ENCODE measurements around the gene LAMA3.

Gene LAMA3

DNA sequence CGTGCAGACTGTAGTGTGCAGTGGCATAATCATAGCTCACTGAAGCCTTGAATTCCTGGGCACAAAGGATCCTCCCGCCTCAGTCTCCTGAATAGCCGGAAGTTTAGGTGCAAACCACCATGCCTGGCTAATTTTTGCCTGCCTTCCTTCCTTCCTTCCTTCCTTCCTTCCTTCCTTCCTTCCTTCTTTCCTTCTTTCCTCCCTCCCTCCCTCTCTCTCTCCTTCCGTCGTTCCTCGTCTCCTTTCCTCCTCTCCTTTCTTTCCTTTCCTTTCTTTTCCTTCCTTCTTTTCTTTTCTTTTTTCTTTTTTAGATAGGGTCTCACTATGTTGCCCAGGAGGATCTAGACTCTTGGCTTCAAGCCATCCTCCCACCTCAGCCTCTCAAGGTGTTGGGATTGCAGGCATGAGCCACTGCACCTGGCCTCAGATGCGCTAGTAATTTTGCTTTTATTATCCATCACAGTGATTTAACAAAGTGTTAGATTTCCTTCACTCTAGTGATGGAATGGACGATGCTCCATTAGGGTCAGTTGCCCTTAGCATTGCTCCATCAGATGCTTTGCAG, 20.0 kb upstream of the LAMA3 start:
- DNase-seq = no peak

DNA sequence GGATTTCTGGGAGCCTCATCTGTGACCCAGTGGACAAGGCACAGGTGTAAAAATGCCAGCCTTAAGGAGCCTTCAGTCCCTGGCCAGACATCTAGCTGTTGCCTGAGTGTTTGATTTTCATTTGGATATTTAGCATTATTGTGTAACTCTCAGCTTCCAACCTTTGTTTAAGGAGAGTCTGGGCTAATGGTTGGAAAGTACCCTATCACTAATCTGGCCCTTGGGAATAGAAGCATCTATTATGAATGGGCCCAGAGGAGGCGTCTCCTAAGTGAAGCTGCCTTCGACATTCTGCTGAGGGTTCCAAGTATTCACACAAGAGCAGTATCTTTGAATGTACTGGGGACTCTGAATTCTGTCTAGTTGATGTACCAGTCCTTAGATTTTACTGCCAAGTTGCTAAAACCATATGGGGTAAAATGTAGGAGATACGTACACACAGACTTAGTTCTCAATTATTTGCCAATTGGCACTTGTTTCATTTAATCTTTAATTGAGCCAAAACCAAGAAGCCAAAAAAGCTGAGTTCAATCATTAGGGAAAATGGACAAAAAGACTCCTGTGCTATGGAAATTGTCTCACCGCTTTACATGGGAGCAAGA, 19.3 kb upstream of the LAMA3 start:
- DNase-seq = no peak

- DNase-seq = no peak
Observed at GRCh38 chr18:23671564-23671963, 17.7 kb upstream of the LAMA3 start.

DNA sequence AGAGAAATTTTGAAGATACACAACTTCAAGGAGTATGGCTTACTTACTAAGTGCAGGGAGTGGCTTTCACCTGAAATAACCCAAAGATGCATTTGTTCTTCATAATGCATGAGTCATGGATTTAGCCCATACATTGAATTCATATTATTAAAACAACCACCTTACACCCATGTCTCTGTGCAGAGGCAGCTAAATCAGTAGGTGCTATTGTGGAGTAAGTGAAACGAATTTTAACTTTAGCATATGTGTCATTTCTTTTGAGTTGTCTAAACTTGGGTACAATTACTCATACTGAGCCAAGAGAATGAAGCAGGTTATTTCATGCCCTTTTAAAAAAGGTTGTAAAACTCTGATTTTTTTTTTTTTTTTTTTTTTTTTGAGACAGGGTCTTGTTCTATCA, 15.5 kb upstream of the LAMA3 start:
- DNase-seq = no peak

GRCh38 chr18:23675236-23675635, 14.0 kb upstream of the LAMA3 start:
- DNase-seq = no peak

GRCh38 chr18:23675896-23676295, 13.4 kb upstream of the LAMA3 start:
- DNase-seq = no peak

DNA sequence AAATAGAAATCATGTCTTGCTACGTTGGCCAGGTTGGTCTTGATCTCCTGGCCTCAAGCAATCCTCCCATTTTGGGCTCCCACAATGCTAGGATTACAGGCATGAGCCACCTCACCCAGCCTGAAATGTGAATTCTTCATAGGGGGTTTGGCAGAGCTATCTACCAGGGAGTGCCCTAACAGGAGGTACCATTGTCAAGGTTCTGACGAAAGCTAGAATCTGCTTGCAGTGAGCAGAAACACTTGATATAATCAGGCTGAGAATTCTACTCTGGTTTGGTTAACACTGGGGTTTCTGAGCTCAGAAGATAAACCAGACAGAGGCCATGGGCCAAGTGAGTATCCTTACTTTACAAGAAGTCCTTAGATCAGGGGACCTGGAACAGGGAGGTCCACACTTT, 7.2 kb upstream of the LAMA3 start:
- DNase-seq = no peak

- DNase-seq = no peak
Observed at GRCh38 chr18:23682472-23682871, 6.8 kb upstream of the LAMA3 start.

DNA sequence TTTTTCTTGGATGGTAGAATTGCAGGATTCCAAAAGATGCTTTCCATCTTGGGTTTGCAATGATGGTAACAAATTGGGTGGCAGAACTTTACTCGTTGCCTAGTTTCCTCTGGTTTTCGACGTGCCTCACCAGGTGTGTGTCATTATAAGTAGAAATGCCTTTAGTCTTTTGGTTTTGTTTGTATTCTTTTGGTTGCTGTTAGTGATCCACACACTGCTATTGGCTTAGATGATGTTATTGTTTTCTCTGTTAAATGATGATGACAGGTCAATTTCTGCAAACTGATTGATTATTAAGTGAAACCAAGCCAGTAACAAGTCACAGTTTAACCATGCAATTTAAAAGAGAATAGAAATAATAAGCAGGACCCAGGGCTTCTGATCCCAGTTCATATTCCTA, 6.1 kb upstream of the LAMA3 start:
- DNase-seq = no peak

- no peak for DNase-seq
Observed at GRCh38 chr18:23683671-23684070, 5.6 kb upstream of the LAMA3 start.

DNA sequence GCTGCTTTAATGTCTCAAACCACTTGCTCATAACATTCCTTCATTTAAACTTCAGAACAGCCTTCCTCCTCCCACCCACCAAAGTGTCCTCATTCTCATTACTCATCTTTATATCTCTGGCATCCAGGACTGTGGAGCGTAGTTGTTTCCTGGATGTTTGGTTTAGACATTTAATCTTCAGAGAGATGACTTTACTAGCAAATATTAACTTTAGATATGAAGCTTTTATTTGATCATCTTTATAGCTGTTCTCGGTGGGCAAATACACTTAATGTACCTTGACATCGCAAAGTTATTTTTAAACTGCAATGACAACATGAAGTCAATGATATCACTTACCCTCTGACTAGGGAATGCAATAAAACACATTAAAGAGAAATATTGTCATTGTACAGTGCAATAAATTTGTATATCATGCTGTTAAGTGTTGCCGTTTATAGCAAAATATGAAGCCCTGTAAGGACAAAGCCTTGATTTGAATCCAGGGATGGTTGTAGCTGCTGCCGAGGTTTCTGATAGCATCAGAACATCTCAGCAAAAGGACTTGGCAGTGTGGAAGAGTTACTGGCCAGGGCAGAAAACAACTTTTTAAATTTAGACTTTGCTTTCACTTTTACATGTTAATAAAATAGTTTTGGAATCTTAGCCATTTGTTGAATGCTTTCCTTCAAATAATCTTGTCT, 4.6 kb upstream of the LAMA3 start:
- DNase-seq = no peak

- no peak for DNase-seq
Observed at GRCh38 chr18:23688528-23688927, 725 bp upstream of the LAMA3 start.

DNA sequence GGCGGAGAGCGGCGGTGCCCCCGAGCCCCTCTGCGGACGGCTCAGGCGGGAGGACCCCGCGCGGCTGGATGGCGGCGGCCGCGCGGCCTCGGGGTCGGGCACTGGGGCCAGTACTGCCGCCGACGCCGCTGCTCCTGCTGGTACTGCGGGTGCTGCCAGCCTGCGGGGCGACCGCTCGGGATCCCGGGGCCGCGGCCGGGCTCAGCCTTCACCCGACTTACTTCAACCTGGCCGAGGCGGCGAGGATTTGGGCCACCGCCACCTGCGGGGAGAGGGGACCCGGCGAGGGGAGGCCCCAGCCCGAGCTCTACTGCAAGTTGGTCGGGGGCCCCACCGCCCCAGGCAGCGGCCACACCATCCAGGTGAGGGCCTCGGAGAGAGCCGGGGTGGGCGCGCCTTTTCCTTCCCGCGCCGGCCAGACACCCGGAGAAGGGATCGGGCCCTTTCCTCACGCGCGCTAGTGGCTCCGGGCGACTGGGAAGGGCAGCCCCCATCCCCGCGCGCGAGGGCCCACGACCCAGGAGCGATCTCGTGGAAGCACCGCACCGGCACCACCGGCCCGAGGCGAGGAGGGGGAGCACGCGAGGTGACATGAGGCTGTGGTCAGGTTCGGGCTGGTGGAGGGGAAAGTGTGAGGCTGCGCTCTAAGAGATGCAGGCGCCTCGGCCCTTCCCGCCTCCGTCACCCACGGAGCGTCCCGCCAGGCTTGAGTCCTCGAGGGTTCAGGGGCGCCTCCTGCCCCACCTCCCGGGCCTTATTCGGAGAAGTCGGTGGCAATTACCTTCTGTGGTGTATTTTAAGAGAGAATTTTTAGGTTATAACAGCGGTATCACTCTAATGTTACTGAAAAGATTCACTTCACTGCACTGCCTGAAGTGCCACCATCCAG, 607 bp downstream of the LAMA3 start:
- DNase-seq = no peak

- DNase-seq = no peak
Observed at GRCh38 chr18:23690505-23691068, 1.3 kb downstream of the LAMA3 start.

DNA sequence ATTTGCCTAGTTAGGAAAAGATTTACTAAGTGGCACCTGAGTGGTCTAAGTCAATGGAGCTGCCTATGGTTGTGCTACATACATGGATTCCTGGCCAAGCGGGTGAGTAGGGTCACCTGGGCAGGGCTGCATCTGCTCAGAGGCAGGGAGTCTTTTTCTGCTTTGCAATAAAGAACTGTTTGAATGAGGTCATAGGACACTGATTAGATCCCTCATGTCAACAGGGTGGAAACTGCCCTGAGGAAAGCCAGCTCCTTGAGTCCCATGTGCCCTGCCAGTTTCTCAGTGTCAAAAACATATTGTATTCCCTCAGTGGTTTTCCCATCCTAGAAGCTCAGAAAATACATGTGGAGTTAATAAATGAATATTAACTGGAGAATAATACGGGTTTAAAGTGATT, 4.6 kb downstream of the LAMA3 start:
- no peak for DNase-seq

DNA sequence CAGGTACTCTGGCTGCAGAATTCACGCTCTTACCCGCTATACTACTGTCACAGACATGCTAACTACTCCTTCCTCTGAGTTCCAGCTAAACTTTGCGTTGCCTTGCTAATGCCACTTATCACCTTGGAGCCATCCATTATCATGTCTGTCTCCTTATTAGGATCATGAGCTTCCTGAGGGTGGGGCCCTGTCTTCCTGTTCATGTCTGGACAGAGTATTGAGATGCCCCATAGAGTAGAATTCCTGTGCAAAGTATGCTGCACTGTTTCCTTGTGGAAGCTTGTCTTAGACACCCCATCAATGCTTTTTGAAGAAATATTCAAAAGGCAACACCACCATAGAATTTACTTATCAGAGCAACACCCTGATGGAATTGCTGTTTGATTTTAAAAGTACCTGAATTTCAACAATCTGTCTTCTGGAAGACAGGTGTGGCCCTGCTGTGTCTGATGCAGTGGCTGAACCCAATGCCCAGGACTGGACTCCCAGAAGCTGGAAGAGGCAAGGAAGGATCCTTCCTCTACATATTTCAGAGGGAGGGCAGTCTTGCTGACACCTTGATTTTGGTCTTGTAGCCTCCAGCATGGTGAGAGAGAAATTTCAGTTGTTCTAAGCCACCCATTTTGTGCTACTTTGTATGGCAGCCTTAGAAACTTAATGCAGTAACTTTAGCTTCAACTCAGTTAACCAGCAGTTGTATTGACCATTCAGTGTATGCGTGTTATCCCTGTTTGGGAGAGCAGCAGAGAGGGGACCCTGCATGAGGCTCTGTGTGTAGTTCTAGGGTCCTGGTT, 5.6 kb downstream of the LAMA3 start:
- no peak for DNase-seq

GRCh38 chr18:23701017-23701416, 11.8 kb downstream of the LAMA3 start:
- DNase-seq = no peak

DNA sequence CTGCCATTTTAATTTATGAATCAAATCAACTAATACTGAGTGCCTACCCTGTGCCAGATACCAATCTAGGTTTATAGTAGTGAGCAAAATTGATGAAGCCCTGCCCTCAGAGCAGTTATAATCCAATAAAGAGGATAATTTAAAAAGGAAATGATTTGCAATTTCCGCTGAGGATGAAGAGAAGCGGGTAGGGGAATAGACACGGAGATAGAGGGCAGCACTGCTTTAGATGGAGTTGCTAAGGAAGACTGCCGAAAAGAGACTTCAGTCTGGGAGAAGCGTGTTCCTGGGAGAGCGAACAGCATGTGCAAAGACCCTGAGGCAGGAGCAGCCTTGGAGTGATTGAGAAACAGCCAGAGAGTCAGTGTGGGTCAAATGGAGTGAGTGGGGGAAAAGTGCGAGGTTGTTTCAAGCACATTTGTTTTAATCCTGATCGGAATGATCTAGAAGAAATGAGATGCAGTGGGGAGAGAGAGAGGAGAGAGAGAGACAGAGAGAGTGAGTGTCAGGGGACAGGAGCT, 12.4 kb downstream of the LAMA3 start:
- no peak for DNase-seq

DNA sequence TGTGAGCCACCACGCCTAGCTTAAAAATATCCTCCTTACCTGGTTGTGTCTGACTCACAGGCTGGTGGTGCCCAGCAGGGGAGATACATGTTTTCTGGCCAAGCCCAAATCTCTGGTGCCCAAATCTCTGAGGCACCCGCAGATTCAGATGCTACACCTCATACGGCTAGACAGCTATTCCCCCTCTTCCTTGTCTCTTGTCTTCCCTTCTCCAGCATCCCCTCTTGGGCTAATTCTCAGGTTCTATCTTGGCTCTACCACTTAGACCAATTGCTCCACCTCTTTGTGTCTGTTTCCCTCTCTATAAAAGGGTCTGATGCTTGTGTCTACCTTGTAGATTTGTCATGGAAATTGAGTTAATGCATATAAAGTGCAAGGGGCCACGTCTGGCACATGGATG, 13.4 kb downstream of the LAMA3 start:
- no peak for DNase-seq

GRCh38 chr18:23703057-23703986, 14.1 kb downstream of the LAMA3 start:
- no peak for DNase-seq

DNA sequence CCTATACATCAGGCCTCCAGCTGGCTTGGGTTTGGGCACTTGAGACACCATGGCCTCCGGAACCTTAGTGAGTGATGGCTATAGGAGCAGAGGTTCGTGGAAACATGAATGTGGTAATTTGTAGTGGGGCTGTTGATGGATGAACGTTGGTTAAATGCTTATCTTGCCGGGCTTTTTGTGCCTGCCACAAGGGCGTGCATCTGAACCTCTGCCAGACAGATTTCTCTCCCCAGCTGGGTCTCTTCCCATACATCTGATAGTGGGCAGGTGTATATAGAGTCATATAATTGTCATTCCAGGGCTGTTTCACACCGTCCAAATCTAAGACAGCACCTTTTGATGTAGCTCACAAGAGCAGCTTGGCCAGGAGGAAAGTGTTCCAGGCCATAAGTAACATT, 14.7 kb downstream of the LAMA3 start:
- no peak for DNase-seq
